Neuronal stem cell (in vitro differentiated cells): ENCODE measurements around the gene GRIA1.
A peak's percentile ranks its signal among the peaks of the same experiment; 100 is the strongest.

Experiments used
- DNase-seq: peaks from one replicate; pipeline ENCODE4 v3.0.0-alpha.2; 2013; ENCODE audit warnings: low spot score
- H2AFZ ChIP-seq: one replicate; pipeline ENCODE4 v1.6.1; 2013; ENCODE audit warnings: mild to moderate bottlenecking, low read length, inconsistent platforms
- H2AK5ac ChIP-seq: 2 replicates; pipeline ENCODE4 v1.6.1; 2013; ENCODE audit warnings: low read depth, mild to moderate bottlenecking, inconsistent platforms, low read length, moderate library complexity, mixed read lengths
- H2BK120ac ChIP-seq: 2 replicates; pipeline ENCODE4 v1.6.1; 2013; ENCODE audit warnings: low read depth, mild to moderate bottlenecking, inconsistent platforms, low read length, moderate library complexity, mixed read lengths
- H2BK12ac ChIP-seq: one replicate; pipeline ENCODE4 v1.6.1; 2013; ENCODE audit warnings: low read length, inconsistent platforms
- H2BK15ac ChIP-seq: 2 replicates; pipeline ENCODE4 v1.6.1; 2013; ENCODE audit warnings: mild to moderate bottlenecking, low read length, inconsistent platforms, mixed read lengths
- H2BK5ac ChIP-seq: one replicate; pipeline ENCODE4 v1.6.1; 2013; ENCODE audit warnings: inconsistent platforms, mild to moderate bottlenecking, low read length, moderate library complexity
- H3K14ac ChIP-seq: one replicate; pipeline ENCODE4 v1.6.1; 2013; ENCODE audit warnings: low read length, inconsistent platforms
- H3K18ac ChIP-seq: 2 replicates; pipeline ENCODE4 v1.6.1; 2013; ENCODE audit warnings: low read length, inconsistent platforms
- H3K23ac ChIP-seq: 2 replicates; pipeline ENCODE4 v1.6.1; 2013; ENCODE audit warnings: low read depth, mild to moderate bottlenecking, mixed read lengths, low read length, inconsistent platforms; ENCODE audit not compliant: poor library complexity
- H3K27ac ChIP-seq: replicated peaks from 3 replicates; pipeline ENCODE4 v1.5.1; 2013; ENCODE audit warnings: low read length, inconsistent platforms
- H3K27me3 ChIP-seq, 3 experiments: 2 replicates each; pipeline ENCODE4 v1.6.1; 2013; ENCODE audit warnings: low read length in 3 of 3, mild to moderate bottlenecking in 2 of 3, inconsistent platforms in 1 of 3, low read depth in 1 of 3, mixed read lengths in 1 of 3, moderate library complexity in 1 of 3; ENCODE audit not compliant: control insufficient read depth in 3 of 3, insufficient read depth in 3 of 3
- H3K36me3 ChIP-seq, 2 donors: replicated peaks in 1 of 2; 2 replicates each; pipeline ENCODE4 v1.6.1; 2013; ENCODE audit warnings: low read length in 2 of 2; ENCODE audit not compliant: control insufficient read depth in 2 of 2, insufficient read depth in 2 of 2
- H3K4ac ChIP-seq: 2 replicates; pipeline ENCODE4 v1.6.1; 2013; ENCODE audit warnings: inconsistent platforms, mild to moderate bottlenecking, low read length, moderate library complexity
- H3K4me1 ChIP-seq, 2 donors: 1 replicate in 1 of 2; 2 replicates in 1 of 2; pipeline ENCODE4 v1.6.1; 2013; ENCODE audit warnings: low read length in 2 of 2, low read depth in 1 of 2; ENCODE audit not compliant: control insufficient read depth in 2 of 2, insufficient read depth in 1 of 2
- H3K4me2 ChIP-seq: one replicate; pipeline ENCODE4 v1.6.1; 2013; ENCODE audit warnings: mild to moderate bottlenecking, low read length, inconsistent platforms; ENCODE audit not compliant: insufficient read depth, poor library complexity, severe bottlenecking
- H3K4me3 ChIP-seq, 2 donors: 2 replicates each; pipeline ENCODE4 v1.5.1; 2013; ENCODE audit warnings: low read length in 2 of 2, mild to moderate bottlenecking in 2 of 2, inconsistent platforms in 1 of 2, moderate library complexity in 1 of 2
- H3K79me1 ChIP-seq: one replicate; pipeline ENCODE4 v1.6.1; 2013; ENCODE audit warnings: low read depth, mild to moderate bottlenecking, inconsistent platforms, low read length, moderate library complexity
- H3K9ac ChIP-seq: one replicate; pipeline ENCODE4 v1.6.1; 2013; ENCODE audit warnings: mild to moderate bottlenecking, low read depth, low read length, inconsistent platforms; ENCODE audit not compliant: poor library complexity
- H3K9me3 ChIP-seq, 2 donors: replicated peaks in 1 of 2; 2 replicates each; pipeline versions ENCODE3 to v1.6.1; 2013; ENCODE audit warnings: low read length in 2 of 2, mild to moderate bottlenecking in 2 of 2, inconsistent platforms in 1 of 2, low read depth in 1 of 2, mixed read lengths in 1 of 2, moderate library complexity in 1 of 2; ENCODE audit not compliant: control insufficient read depth in 2 of 2, insufficient read depth in 1 of 2
- H4K8ac ChIP-seq: one replicate; pipeline ENCODE4 v1.6.1; 2013; ENCODE audit warnings: low read depth, mild to moderate bottlenecking, inconsistent platforms, low read length, moderate library complexity
- H4K91ac ChIP-seq: one replicate; pipeline ENCODE4 v1.6.1; 2013; ENCODE audit warnings: low read length, low read depth, mild to moderate bottlenecking, inconsistent platforms; ENCODE audit not compliant: poor library complexity
- WGBS, 2 donors: extraction: QIAGEN DNeasy Blood & Tissue Kit; methylation state at CpG; one replicate each; pipeline ENCODE4 v1.1.7; 2013; ENCODE audit warnings: missing lambda C conversion rate in 2 of 2, mixed read lengths in 1 of 2; ENCODE audit not compliant: insufficient read length in 2 of 2, insufficient replicate concordance in 1 of 2; ENCODE audit errors: extremely low coverage in 2 of 2; 5-methylcytosine and 5-hydroxymethylcytosine counted together

Gene GRIA1

DNA sequence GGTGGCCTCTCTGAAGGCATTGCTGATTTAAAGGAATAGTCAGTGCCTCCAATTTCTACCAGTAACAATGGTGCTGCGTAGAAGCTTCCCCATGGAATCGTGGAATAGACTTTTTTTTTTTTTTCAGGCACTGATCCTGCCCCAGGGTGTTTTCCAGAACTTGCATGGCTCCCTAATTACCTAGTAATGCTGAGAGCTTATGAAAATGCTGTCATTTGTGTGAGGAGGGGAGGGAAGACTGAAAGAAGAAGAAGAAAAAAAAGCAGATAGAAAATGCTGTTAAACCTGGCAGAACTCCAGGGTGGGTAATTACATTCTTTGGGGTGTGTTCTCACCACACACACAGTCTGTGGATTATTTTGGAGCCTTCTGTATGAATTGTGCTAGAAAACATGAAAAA is 4.8 kb upstream of the GRIA1 start:
- no peaks in the 10 kb centered on the region for H3K36me3 ChIP-seq
- H3K4me1 ChIP-seq = peaks cover 3 to 6% of the 10 kb centered on the region in 2 donors
- H3K18ac ChIP-seq = no peak overlapping the region
- no peak overlapping the region for H4K8ac ChIP-seq
- no peak overlapping the region for H3K4me3 ChIP-seq
- no peak overlapping the region for H3K14ac ChIP-seq
- H2AK5ac ChIP-seq = no peak overlapping the region
- H3K27me3 ChIP-seq = no peaks in the 10 kb centered on the region
- no peak overlapping the region for H2BK120ac ChIP-seq
- no peak overlapping the region for H3K27ac ChIP-seq
- H3K9ac ChIP-seq = no peak overlapping the region
- H3K4ac ChIP-seq = no peak overlapping the region
- H4K91ac ChIP-seq = no peak overlapping the region
- H3K23ac ChIP-seq = no peak overlapping the region
- H2AFZ ChIP-seq = no peak overlapping the region
- no peak overlapping the region for H2BK12ac ChIP-seq
- no peaks in the 10 kb centered on the region for H3K9me3 ChIP-seq
- no CpG with 5 or more reads among the region's 2 CpGs for WGBS, 2 donors
- H2BK5ac ChIP-seq = no peak overlapping the region
- H3K4me2 ChIP-seq = no peak overlapping the region
- no peaks in the 10 kb centered on the region for H3K79me1 ChIP-seq
- no peak overlapping the region for H2BK15ac ChIP-seq
- DNase-seq = no peak

GRCh38 chr5:153486771-153487170 is 3.7 kb upstream of the GRIA1 start:
- Histone ChIP-seq H3K9ac (no peak overlapping the region), H3K4ac (no peak overlapping the region), H3K27ac (no peak overlapping the region), H4K8ac (no peak overlapping the region), H3K18ac (no peak overlapping the region), H2BK120ac (no peak overlapping the region), H2AFZ (no peak overlapping the region), H2BK5ac (no peak overlapping the region), H3K4me1 (peaks cover 3 to 6% of the 10 kb centered on the region in 2 donors), H2BK15ac (no peak overlapping the region), H3K14ac (no peak overlapping the region), H3K79me1 (no peaks in the 10 kb centered on the region), H3K4me2 (no peak overlapping the region), H2AK5ac (no peak overlapping the region), H3K9me3 (no peaks in the 10 kb centered on the region), H3K36me3 (no peaks in the 10 kb centered on the region), H3K23ac (no peak overlapping the region), H2BK12ac (no peak overlapping the region), H4K91ac (no peak overlapping the region), H3K4me3 (no peak overlapping the region), H3K27me3 (no peaks in the 10 kb centered on the region)
- DNase-seq = no peak
- WGBS, 2 donors = no CpG with 5 or more reads among the region's 2 CpGs

DNA sequence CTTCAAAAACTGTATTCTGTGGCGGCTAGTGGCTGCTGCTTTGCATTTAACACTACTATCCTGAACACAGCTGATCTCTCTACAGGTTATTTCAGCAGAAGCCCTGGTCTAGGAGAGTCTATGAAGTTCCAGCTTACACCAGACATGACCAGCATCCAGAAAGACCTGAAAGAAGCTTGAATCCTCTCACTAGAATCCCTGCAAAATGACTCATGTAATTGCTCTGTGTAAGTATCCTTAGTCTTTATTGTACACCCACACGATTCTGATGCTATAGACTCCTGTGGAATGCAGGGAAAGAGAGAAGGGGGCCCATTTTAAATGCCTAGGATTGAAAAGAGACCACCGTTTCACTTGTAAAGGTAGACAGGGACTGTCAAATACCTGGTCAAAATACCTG is 859 bp upstream of the GRIA1 start:
- H2AK5ac ChIP-seq = no peak overlapping the region
- no peak overlapping the region for H2BK120ac ChIP-seq
- H3K27ac ChIP-seq = no peak overlapping the region
- H4K8ac ChIP-seq = no peak overlapping the region
- no peak overlapping the region for H4K91ac ChIP-seq
- H2BK5ac ChIP-seq = no peak overlapping the region
- H3K4me1 ChIP-seq = peaks cover 10 to 15% of the 10 kb centered on the region in 2 donors
- peak overlapping the region; percentile 11 for H2AFZ ChIP-seq
- no peak overlapping the region for H3K4ac ChIP-seq
- H3K36me3 ChIP-seq = peaks cover 0 to 8% of the 10 kb centered on the region in 2 donors
- H3K23ac ChIP-seq = no peak overlapping the region
- peaks cover 2% of the 10 kb centered on the region for H3K79me1 ChIP-seq
- H3K9me3 ChIP-seq = no peaks in the 10 kb centered on the region
- H2BK12ac ChIP-seq = no peak overlapping the region
- no peak overlapping the region for H3K4me2 ChIP-seq
- no peaks in the 10 kb centered on the region for H3K27me3 ChIP-seq
- no peak overlapping the region for H2BK15ac ChIP-seq
- no peak overlapping the region for H3K4me3 ChIP-seq
- no peak overlapping the region for H3K9ac ChIP-seq
- H3K18ac ChIP-seq = no peak overlapping the region
- no peak overlapping the region for H3K14ac ChIP-seq
- no peak for DNase-seq
- WGBS, 2 donors = no CpG with 5 or more reads among the region's 3 CpGs

- Histone ChIP-seq H3K4me1 (peaks cover 10 to 15% of the 10 kb centered on the region in 2 donors), H2BK12ac (no peak overlapping the region), H2BK15ac (peak overlapping the region; percentile 6), H2AK5ac (no peak overlapping the region), H3K4me3 (peak overlapping the region; percentile 64 to 78), H3K27ac (no peak overlapping the region), H3K9me3 (no peaks in the 10 kb centered on the region), H3K27me3 (no peaks in the 10 kb centered on the region), H3K79me1 (peaks cover 2% of the 10 kb centered on the region), H2BK5ac (peak overlapping the region; percentile 27), H3K23ac (no peak overlapping the region), H3K18ac (peak overlapping the region; percentile 68), H3K4me2 (peak overlapping the region; percentile 83), H3K36me3 (peaks cover 0 to 21% of the 10 kb centered on the region in 2 donors), H3K9ac (peak overlapping the region; percentile 33), H2BK120ac (no peak overlapping the region), H2AFZ (peak overlapping the region; percentile 82), H3K4ac (no peak overlapping the region), H4K91ac (no peak overlapping the region), H4K8ac (no peak overlapping the region), H3K14ac (no peak overlapping the region)
- no CpG with 5 or more reads among the region's 14 CpGs for WGBS, 2 donors
- no peak for DNase-seq
Measured at GRCh38 chr5:153491038-153491744, 721 bp downstream of the GRIA1 start.
